ENCODE results near the gene PCDHB13.
A peak's percentile ranks its signal among the peaks of the same experiment; 100 is the strongest.
"Not testable (repeated sequence)": the region's sequence is repeated elsewhere in the genome, so short reads cannot be mapped to it uniquely, and the experiment has no call there.

The PCDHB13 gene

GRCh38 chr5:141208478-141208877 lies 5.2 kb upstream of the PCDHB13 start, which contains the start of gene PCDHB12:
Gene PCDHB12, plus strand, starts transcription at chr5:141208719. Its CDS starts 189 bp downstream, at chr5:141208908.
- no peak for TF ChIP-seq CTCF (IDR thresholded peaks at IDR 0.05; ENCODE audit: borderline replicate concordance, control extremely low read depth, extremely low read depth, insufficient read depth, missing control alignments)
- in situ Hi-C loops (cut with MboI; ENCODE audit: low sequenced_read_pairs, unreplicated experiment), result no loop called here
- no peak for DNase-seq (ENCODE audit: low spot score)

GRCh38 chr5:141210281-141210680 lies 3.4 kb upstream of the PCDHB13 start:
- in situ Hi-C loops (cut with MboI; ENCODE audit: low sequenced_read_pairs, unreplicated experiment); DNase-seq (ENCODE audit: low spot score): not testable (repeated sequence)

- in situ Hi-C loops (cut with MboI; ENCODE audit: low sequenced_read_pairs, unreplicated experiment); DNase-seq (ENCODE audit: low spot score): not testable (repeated sequence)
Observed at GRCh38 chr5:141210849-141211248, 2.9 kb upstream of the PCDHB13 start.

- DNase-seq (ENCODE audit: low spot score); in situ Hi-C loops (cut with MboI; ENCODE audit: low sequenced_read_pairs, unreplicated experiment): not testable (repeated sequence)
Observed at GRCh38 chr5:141214583-141214982, 864 bp downstream of the PCDHB13 start.

GRCh38 chr5:141215504-141215903 lies 1.8 kb downstream of the PCDHB13 start:
- DNase-seq (ENCODE audit: low spot score); in situ Hi-C loops (cut with MboI; ENCODE audit: low sequenced_read_pairs, unreplicated experiment): not testable (repeated sequence)

GRCh38 chr5:141216035-141216434 lies 2.3 kb downstream of the PCDHB13 start:
- in situ Hi-C loops (cut with MboI; ENCODE audit: low sequenced_read_pairs, unreplicated experiment), result not testable (repeated sequence)

GRCh38 chr5:141223112-141223783 lies 9.5 kb downstream of the PCDHB13 start, which contains the start of gene PCDHB14:
Gene PCDHB14, plus strand, starts transcription at chr5:141223343. Its CDS starts 163 bp downstream, at chr5:141223506.
- DNase-seq (ENCODE audit: low spot score), result no peak
- no peak for TF ChIP-seq CTCF (IDR thresholded peaks at IDR 0.05; ENCODE audit: borderline replicate concordance, control extremely low read depth, extremely low read depth, insufficient read depth, missing control alignments)
- in situ Hi-C loops (cut with MboI; ENCODE audit: low sequenced_read_pairs, unreplicated experiment), result no loop called here

More at GRCh38 chr5:141216035-141216434, 2.3 kb downstream of the PCDHB13 start:
- DNase-seq (ENCODE audit: low spot score), result not testable (repeated sequence)

GRCh38 chr5:141224844-141225243 lies 11.1 kb downstream of the PCDHB13 start:
- DNase-seq (ENCODE audit: low spot score); in situ Hi-C loops (cut with MboI; ENCODE audit: low sequenced_read_pairs, unreplicated experiment): not testable (repeated sequence)

GRCh38 chr5:141225421-141225820 lies 11.7 kb downstream of the PCDHB13 start:
- in situ Hi-C loops (cut with MboI; ENCODE audit: low sequenced_read_pairs, unreplicated experiment); DNase-seq (ENCODE audit: low spot score): not testable (repeated sequence)

GRCh38 chr5:141234109-141234667 lies 20.5 kb downstream of the PCDHB13 start:
- DNase-seq (ENCODE audit: low spot score), result no peak
- peak; percentile 4 for TF ChIP-seq CTCF (IDR thresholded peaks at IDR 0.05; ENCODE audit: borderline replicate concordance, control extremely low read depth, extremely low read depth, insufficient read depth, missing control alignments)
- in situ Hi-C loops (cut with MboI; ENCODE audit: low sequenced_read_pairs, unreplicated experiment), result no loop called here

GRCh38 chr5:141235922-141236321 lies 22.2 kb downstream of the PCDHB13 start:
- DNase-seq (ENCODE audit: low spot score); in situ Hi-C loops (cut with MboI; ENCODE audit: low sequenced_read_pairs, unreplicated experiment): not testable (repeated sequence)

Measured in GM13976 (cell line).